ENCODE measurements around the gene KPNA2. TPM values are rescaled to one million over a fixed set of nuclear protein-coding genes. Genes with fewer than 3 reads are reported as not detected.
"Not testable (repeated sequence)": the region's sequence is repeated elsewhere in the genome, so short reads cannot be mapped to it uniquely, and the experiment has no call there.

The KPNA2 gene
- total RNA-seq, 1 donor from 2014 or later = 104 TPM

GRCh38 chr17:68074279-68074678 lies 38.7 kb downstream of the KPNA2 start:
- Mint-ChIP-seq H3K4me1 (ENCODE audit: unreplicated experiment) (no peaks in the 10 kb centered on the region), H3K27me3 (ENCODE audit: unreplicated experiment) (peaks cover 2% of the 10 kb centered on the region), H3K4me3 (ENCODE audit: unreplicated experiment) (no peak overlapping the region), H3K9me3 (ENCODE audit: unreplicated experiment) (no peaks in the 10 kb centered on the region), H3K27ac (ENCODE audit: unreplicated experiment) (no peak overlapping the region), H3K36me3 (ENCODE audit: low read depth, unreplicated experiment) (no peaks in the 10 kb centered on the region)
- TF ChIP-seq CTCF (IDR thresholded peaks at IDR 0.05; ENCODE audit: unreplicated experiment) = no peak
- DNase-seq (ENCODE audit: low spot score) = no peak

GRCh38 chr17:68075953-68076607 lies 40.5 kb downstream of the KPNA2 start:
- H3K4me3 Mint-ChIP-seq (ENCODE audit: unreplicated experiment); H3K27ac Mint-ChIP-seq (ENCODE audit: unreplicated experiment); H3K27me3 Mint-ChIP-seq (ENCODE audit: unreplicated experiment); H3K4me1 Mint-ChIP-seq (ENCODE audit: unreplicated experiment); DNase-seq (ENCODE audit: low spot score); H3K36me3 Mint-ChIP-seq (ENCODE audit: low read depth, unreplicated experiment); H3K9me3 Mint-ChIP-seq (ENCODE audit: unreplicated experiment): not testable (repeated sequence)

GRCh38 chr17:68077498-68077897 lies 42.0 kb downstream of the KPNA2 start:
- H3K27me3 Mint-ChIP-seq (ENCODE audit: unreplicated experiment); DNase-seq (ENCODE audit: low spot score); H3K4me1 Mint-ChIP-seq (ENCODE audit: unreplicated experiment); H3K4me3 Mint-ChIP-seq (ENCODE audit: unreplicated experiment); H3K36me3 Mint-ChIP-seq (ENCODE audit: low read depth, unreplicated experiment); H3K9me3 Mint-ChIP-seq (ENCODE audit: unreplicated experiment); H3K27ac Mint-ChIP-seq (ENCODE audit: unreplicated experiment): not testable (repeated sequence)

- no peak for DNase-seq (ENCODE audit: low spot score)
- Mint-ChIP-seq H3K4me1 (ENCODE audit: unreplicated experiment) (peaks cover under 1% of the 10 kb centered on the region), H3K36me3 (ENCODE audit: low read depth, unreplicated experiment) (no peaks in the 10 kb centered on the region), H3K27me3 (ENCODE audit: unreplicated experiment) (no peaks in the 10 kb centered on the region), H3K9me3 (ENCODE audit: unreplicated experiment) (no peaks in the 10 kb centered on the region), H3K27ac (ENCODE audit: unreplicated experiment) (no peak overlapping the region), H3K4me3 (ENCODE audit: unreplicated experiment) (no peak overlapping the region)
- TF ChIP-seq CTCF (IDR thresholded peaks at IDR 0.05; ENCODE audit: unreplicated experiment) = no peak
These were observed 45.0 kb downstream of the KPNA2 start for GRCh38 chr17:68080411-68081150.

GRCh38 chr17:68081305-68082265 lies 46.0 kb downstream of the KPNA2 start:
- H3K27me3 Mint-ChIP-seq (ENCODE audit: unreplicated experiment); H3K27ac Mint-ChIP-seq (ENCODE audit: unreplicated experiment); H3K4me1 Mint-ChIP-seq (ENCODE audit: unreplicated experiment): not testable (repeated sequence)

GRCh38 chr17:68085771-68086381 lies 50.3 kb downstream of the KPNA2 start:
- Mint-ChIP-seq H3K27me3 (ENCODE audit: unreplicated experiment) (no peaks in the 10 kb centered on the region), H3K9me3 (ENCODE audit: unreplicated experiment) (no peaks in the 10 kb centered on the region), H3K4me1 (ENCODE audit: unreplicated experiment) (peaks cover 3% of the 10 kb centered on the region), H3K36me3 (ENCODE audit: low read depth, unreplicated experiment) (no peaks in the 10 kb centered on the region), H3K27ac (ENCODE audit: unreplicated experiment) (no peak overlapping the region), H3K4me3 (ENCODE audit: unreplicated experiment) (no peak overlapping the region)
- DNase-seq (ENCODE audit: low spot score) = no peak
- TF ChIP-seq CTCF (IDR thresholded peaks at IDR 0.05; ENCODE audit: unreplicated experiment) = no peak

More at GRCh38 chr17:68081305-68082265, 46.0 kb downstream of the KPNA2 start:
- not testable (repeated sequence) for DNase-seq (ENCODE audit: low spot score); H3K9me3 Mint-ChIP-seq (ENCODE audit: unreplicated experiment); H3K36me3 Mint-ChIP-seq (ENCODE audit: low read depth, unreplicated experiment); H3K4me3 Mint-ChIP-seq (ENCODE audit: unreplicated experiment)

- H3K27ac Mint-ChIP-seq (ENCODE audit: unreplicated experiment); H3K9me3 Mint-ChIP-seq (ENCODE audit: unreplicated experiment); H3K27me3 Mint-ChIP-seq (ENCODE audit: unreplicated experiment); DNase-seq (ENCODE audit: low spot score); H3K4me3 Mint-ChIP-seq (ENCODE audit: unreplicated experiment); H3K4me1 Mint-ChIP-seq (ENCODE audit: unreplicated experiment); H3K36me3 Mint-ChIP-seq (ENCODE audit: low read depth, unreplicated experiment): not testable (repeated sequence)
These were observed 51.1 kb downstream of the KPNA2 start for GRCh38 chr17:68086666-68087065.

GRCh38 chr17:68087131-68087623 lies 51.6 kb downstream of the KPNA2 start:
- H3K4me3 Mint-ChIP-seq (ENCODE audit: unreplicated experiment); H3K27ac Mint-ChIP-seq (ENCODE audit: unreplicated experiment); DNase-seq (ENCODE audit: low spot score); H3K36me3 Mint-ChIP-seq (ENCODE audit: low read depth, unreplicated experiment); H3K9me3 Mint-ChIP-seq (ENCODE audit: unreplicated experiment); H3K4me1 Mint-ChIP-seq (ENCODE audit: unreplicated experiment); H3K27me3 Mint-ChIP-seq (ENCODE audit: unreplicated experiment): not testable (repeated sequence)
